Esophagus muscularis mucosa (tissue), 4 donors: Measurements from ENCODE around the gene NAV1. TPM values are rescaled to one million over a fixed set of nuclear protein-coding genes. Genes with fewer than 3 reads are reported as not detected.

Source experiments
- DNase-seq: peaks from one replicate; pipeline ENCODE4 v3.0.0-alpha.2; 2017; ENCODE audit errors: extremely low spot score
- H3K27ac ChIP-seq, 4 donors: fragments of 200-600 bp; sonication (generic); replicated peaks in 1 of 4; 1 replicate in 3 of 4; 2 replicates in 1 of 4; pipeline ENCODE4 v1.5.1; 2016 to 2019; ENCODE audit warnings: mild to moderate bottlenecking in 1 of 4
- H3K27me3 ChIP-seq, 4 donors: fragments of 200-600 bp; sonication (generic); one replicate each; pipeline versions ENCODE4 v1.5.1 to v1.6.0; 2016 to 2019
- H3K36me3 ChIP-seq, 4 donors: fragments of 200-600 bp; sonication (generic); one replicate each; pipeline ENCODE4 v1.5.1; 2016 to 2019
- H3K4me1 ChIP-seq, 4 donors: fragments of 200-600 bp; sonication (generic); one replicate each; pipeline ENCODE4 v1.5.1; 2016 to 2019
- H3K4me3 ChIP-seq, 4 donors: fragments of 200-600 bp; sonication (generic); 1 replicate in 2 of 4; 2 replicates in 2 of 4; pipeline ENCODE4 v1.5.1; 2016 to 2019; ENCODE audit warnings: mild to moderate bottlenecking in 4 of 4, moderate library complexity in 1 of 4
- H3K9me3 ChIP-seq, 4 donors: fragments of 200-600 bp; sonication (generic); 1 replicate in 3 of 4; 2 replicates in 1 of 4; pipeline ENCODE4 v1.5.1; 2016 to 2019
- EP300 ChIP-seq: sonication (generic); formaldehyde crosslinking; IDR thresholded peaks from one replicate; pipeline ENCODE4 v1.6.1; 2017; ENCODE audit warnings: antibody characterized with exemption
- POLR2A ChIP-seq: fragments of 450-650 bp; IDR thresholded peaks from one replicate; pipeline ENCODE4 v1.6.1; 2017; ENCODE audit warnings: antibody characterized with exemption, moderate library complexity, mild to moderate bottlenecking, low read depth
- POLR2AphosphoS5 ChIP-seq, 2 donors: sonication (generic); formaldehyde crosslinking; IDR thresholded peaks; one replicate each; pipeline ENCODE4 v1.6.1; 2017; ENCODE audit warnings: antibody characterized with exemption in 2 of 2
- WGBS: methylation state at CpG from one replicate; pipeline ENCODE4 v1.1.5; 2018; 5-methylcytosine and 5-hydroxymethylcytosine counted together
- intact Hi-C: fragments of 100-400 bp; cut with DNase I; formaldehyde crosslinking; loops from one replicate; pipeline ENCODE4 v1.15.1; 2023
- total RNA-seq, 4 donors: library from RNA; depleted of rRNA; stranded (reverse); fragments of >200 nt; gene quantifications; one replicate each; pipeline versions ENCODE4 v1.1.0 to v1.2.1, GENCODE V29; 2016
- TF ChIP-seq, protein P1 (sequence below), 3 experiments: fragments of 200-600 bp in 2 of 3; fragments of 450-650 bp in 1 of 3; sonication (generic) in 2 of 3; IDR thresholded peaks; one replicate each; pipeline ENCODE4 v1.5.1; 2017 to 2019; ENCODE audit warnings: antibody characterized with exemption in 3 of 3, mild to moderate bottlenecking in 2 of 3, moderate library complexity in 1 of 3

The NAV1 gene
- total RNA-seq, 4 donors from 2014 or later, result 12.9 to 35.5 (median 21.9) TPM

DNA sequence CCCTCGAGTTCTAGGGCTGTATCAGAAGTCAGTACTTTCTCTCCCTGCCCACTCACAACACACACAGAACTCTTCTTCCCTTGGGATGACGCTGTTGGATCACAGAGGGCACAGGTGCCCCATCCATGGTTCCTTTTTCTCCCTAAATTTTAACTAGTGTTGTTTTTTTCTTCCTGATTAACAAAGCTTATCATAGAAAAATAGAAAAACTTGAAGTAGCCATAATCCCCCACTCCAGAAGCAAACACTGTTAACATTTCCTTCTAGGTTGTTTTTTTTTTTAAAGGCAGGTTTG lies 27.5 kb downstream of the NAV1 start:
- TF ChIP-seq EP300, result no peak
- TF ChIP-seq, protein P1, sequence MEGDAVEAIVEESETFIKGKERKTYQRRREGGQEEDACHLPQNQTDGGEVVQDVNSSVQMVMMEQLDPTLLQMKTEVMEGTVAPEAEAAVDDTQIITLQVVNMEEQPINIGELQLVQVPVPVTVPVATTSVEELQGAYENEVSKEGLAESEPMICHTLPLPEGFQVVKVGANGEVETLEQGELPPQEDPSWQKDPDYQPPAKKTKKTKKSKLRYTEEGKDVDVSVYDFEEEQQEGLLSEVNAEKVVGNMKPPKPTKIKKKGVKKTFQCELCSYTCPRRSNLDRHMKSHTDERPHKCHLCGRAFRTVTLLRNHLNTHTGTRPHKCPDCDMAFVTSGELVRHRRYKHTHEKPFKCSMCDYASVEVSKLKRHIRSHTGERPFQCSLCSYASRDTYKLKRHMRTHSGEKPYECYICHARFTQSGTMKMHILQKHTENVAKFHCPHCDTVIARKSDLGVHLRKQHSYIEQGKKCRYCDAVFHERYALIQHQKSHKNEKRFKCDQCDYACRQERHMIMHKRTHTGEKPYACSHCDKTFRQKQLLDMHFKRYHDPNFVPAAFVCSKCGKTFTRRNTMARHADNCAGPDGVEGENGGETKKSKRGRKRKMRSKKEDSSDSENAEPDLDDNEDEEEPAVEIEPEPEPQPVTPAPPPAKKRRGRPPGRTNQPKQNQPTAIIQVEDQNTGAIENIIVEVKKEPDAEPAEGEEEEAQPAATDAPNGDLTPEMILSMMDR (IDR thresholded peaks at IDR 0.05), result no peak
- TF ChIP-seq POLR2A, result no peak
- no peak for TF ChIP-seq POLR2AphosphoS5 (IDR thresholded peaks at IDR 0.05)
- Histone ChIP-seq H3K4me1 (peaks cover 53 to 73% (median 65%) of the 10 kb centered on the region in 4 donors), H3K27ac (no peak overlapping the region), H3K9me3 (no peaks in the 10 kb centered on the region), H3K27me3 (no peaks in the 10 kb centered on the region), H3K4me3 (no peak overlapping the region), H3K36me3 (no peaks in the 10 kb centered on the region)
- intact Hi-C loops, result no loop called here
- WGBS, result 79% methylated on average over 2 of the region's 2 CpGs
- no peak for DNase-seq

DNA sequence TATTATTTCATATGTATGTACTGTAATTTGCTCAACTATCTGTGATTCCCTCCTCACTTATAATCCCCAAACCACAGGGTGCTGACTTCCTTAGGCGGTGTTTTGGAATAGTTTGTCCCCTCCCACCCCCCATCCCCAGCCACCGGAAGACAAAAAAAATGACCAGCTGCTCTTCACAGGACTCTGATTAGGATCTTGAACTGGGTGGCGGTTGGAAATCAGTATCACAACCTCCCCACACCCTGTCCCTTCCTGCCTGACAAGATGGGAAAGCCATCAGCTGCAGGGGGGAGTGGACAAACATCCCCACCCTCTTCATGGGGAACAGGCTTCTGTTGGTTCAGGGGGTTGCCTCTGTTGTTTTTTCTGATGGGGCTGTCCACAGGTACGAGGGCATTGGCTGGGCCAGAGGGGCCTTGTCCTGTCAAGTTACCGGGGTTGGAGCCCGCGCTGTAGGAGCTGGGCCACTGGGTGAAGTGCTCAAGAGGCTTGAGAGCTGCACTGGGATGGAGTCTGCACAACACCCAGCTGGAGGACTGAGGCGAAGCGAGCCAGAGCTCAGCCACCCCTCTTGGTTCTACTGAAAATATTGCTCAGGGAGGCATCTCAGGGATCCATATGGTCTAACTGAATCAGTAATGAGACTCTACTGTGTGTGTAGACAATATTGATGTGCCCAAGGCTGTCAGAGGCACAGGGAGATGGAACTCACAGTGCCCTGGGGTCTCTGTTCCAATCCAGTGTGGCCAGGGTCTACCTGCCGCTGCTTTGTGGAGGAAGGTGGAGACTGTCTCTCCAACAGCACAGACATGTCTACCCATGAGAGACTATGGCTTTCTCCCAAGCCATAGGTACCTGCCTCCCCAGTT lies 28.2 kb downstream of the NAV1 start:
- Histone ChIP-seq H3K27me3 (no peaks in the 10 kb centered on the region), H3K9me3 (no peaks in the 10 kb centered on the region), H3K36me3 (no peaks in the 10 kb centered on the region), H3K27ac (no peak overlapping the region), H3K4me3 (no peak overlapping the region), H3K4me1 (peaks cover 48 to 73% (median 62%) of the 10 kb centered on the region in 4 donors)
- DNase-seq, result no peak
- TF ChIP-seq EP300 (no peak), POLR2A (no peak), POLR2AphosphoS5 (IDR thresholded peaks at IDR 0.05) (no peak)
- TF ChIP-seq, protein P1 (IDR thresholded peaks at IDR 0.05), result no peak
- intact Hi-C loops, result no loop called here
- WGBS, result 89% methylated on average over 6 of the region's 10 CpGs

DNA sequence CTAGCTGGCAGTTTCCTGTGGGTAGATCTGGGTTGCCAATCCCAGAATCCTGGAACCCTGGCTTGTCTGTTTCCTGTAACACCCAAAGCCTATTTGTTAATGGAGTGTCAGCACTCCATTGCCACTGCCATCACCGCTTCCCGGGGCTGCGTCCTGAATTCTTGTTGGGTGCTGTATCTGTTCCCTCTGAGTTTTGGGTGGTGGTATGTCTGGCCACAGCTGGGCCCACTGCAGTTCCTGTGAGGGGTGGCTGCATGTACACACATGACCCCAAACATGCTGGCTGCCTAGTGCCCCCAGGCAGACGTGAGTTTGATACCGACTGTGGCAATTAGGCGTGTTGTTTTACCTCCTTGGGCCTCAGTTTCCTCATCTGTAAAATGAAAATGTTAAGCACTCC lies 29.3 kb downstream of the NAV1 start:
- DNase-seq, result no peak
- Histone ChIP-seq H3K27me3 (no peaks in the 10 kb centered on the region), H3K9me3 (no peaks in the 10 kb centered on the region), H3K4me3 (no peak overlapping the region), H3K27ac (no peak overlapping the region), H3K4me1 (peaks cover 37 to 62% (median 56%) of the 10 kb centered on the region in 4 donors), H3K36me3 (no peaks in the 10 kb centered on the region)
- intact Hi-C loops, result no loop called here
- WGBS, result 91% methylated on average over 5 of the region's 6 CpGs
- no peak for TF ChIP-seq EP300
- TF ChIP-seq, protein P1 (IDR thresholded peaks at IDR 0.05), result no peak
- no peak for TF ChIP-seq POLR2A
- TF ChIP-seq POLR2AphosphoS5 (IDR thresholded peaks at IDR 0.05), result no peak

DNA sequence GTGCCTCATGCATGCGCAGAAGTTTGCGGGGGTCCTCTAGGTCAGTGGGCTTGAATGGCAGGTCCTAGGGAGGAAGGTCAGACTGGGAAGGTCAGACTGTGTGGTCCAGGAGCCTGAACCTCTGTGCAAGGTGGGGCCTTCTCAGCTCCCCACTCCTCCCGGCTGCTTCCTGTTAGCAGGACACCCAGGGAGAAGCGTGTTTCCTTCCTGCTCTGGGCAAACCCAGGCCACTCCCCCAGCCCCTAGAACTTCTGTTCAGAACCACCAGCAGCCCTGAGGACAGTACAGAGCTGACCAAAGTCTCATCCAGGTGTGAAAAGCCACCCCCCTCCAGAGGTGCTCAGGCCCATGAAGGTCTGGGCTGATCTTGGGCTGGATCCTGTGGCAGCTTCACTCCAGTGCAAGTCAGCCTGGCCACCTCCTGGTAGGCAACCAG lies 29.9 kb downstream of the NAV1 start:
- H3K4me1 ChIP-seq, result peaks cover 35 to 59% (median 56%) of the 10 kb centered on the region in 4 donors
- H3K36me3 ChIP-seq, result no peaks in the 10 kb centered on the region
- TF ChIP-seq, protein P1 (IDR thresholded peaks at IDR 0.05), result no peak
- TF ChIP-seq POLR2A (no peak), EP300 (no peak), POLR2AphosphoS5 (IDR thresholded peaks at IDR 0.05) (no peak)
- no peak overlapping the region for H3K27ac ChIP-seq
- H3K9me3 ChIP-seq, result no peaks in the 10 kb centered on the region
- no peaks in the 10 kb centered on the region for H3K27me3 ChIP-seq
- no peak for DNase-seq
- 83% methylated on average over 4 of the region's 4 CpGs for WGBS
- intact Hi-C loops, result no loop called here
- no peak overlapping the region for H3K4me3 ChIP-seq
